ENCODE results near the gene POU2AF3. TPM values are rescaled to one million over a fixed set of nuclear protein-coding genes. Genes with fewer than 3 reads are reported as not detected.

Gene POU2AF3
- polyA plus RNA-seq, 1 donor (not counting 4 experiments of a cell fraction or from before 2014, with no cell fraction given): not detected

DNA sequence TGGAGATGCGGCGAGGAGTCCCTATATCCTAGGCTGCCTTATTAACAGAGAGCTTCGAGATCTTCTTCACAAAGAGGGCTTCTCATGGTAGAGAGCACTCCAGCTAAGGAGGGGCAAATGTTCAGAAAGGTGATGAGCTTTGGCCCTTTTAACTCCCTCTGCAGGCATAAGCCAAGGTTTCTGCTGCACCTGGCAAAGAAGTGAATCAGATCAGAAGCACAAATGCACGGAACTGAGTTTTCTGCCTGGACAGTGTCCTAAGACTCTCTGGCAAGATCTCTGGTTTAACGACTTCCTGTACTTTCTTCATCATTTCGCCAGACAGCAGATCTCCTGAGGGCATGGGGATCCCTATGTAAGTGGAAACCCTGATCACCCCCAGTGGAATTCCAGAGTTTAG lies 37.2 kb downstream of the POU2AF3 start:
- no peaks in the 10 kb centered on the region for H4K20me1 ChIP-seq (ENCODE audit: control insufficient read depth, extremely low read depth, insufficient read depth, low read length)
- no peak for TF ChIP-seq EZH2 (IDR thresholded peaks at IDR 0.05; ENCODE audit: low read length)
- TF ChIP-seq, protein P1, sequence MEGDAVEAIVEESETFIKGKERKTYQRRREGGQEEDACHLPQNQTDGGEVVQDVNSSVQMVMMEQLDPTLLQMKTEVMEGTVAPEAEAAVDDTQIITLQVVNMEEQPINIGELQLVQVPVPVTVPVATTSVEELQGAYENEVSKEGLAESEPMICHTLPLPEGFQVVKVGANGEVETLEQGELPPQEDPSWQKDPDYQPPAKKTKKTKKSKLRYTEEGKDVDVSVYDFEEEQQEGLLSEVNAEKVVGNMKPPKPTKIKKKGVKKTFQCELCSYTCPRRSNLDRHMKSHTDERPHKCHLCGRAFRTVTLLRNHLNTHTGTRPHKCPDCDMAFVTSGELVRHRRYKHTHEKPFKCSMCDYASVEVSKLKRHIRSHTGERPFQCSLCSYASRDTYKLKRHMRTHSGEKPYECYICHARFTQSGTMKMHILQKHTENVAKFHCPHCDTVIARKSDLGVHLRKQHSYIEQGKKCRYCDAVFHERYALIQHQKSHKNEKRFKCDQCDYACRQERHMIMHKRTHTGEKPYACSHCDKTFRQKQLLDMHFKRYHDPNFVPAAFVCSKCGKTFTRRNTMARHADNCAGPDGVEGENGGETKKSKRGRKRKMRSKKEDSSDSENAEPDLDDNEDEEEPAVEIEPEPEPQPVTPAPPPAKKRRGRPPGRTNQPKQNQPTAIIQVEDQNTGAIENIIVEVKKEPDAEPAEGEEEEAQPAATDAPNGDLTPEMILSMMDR (optimal IDR thresholded peaks at IDR 0.05 in 1 of 3, IDR thresholded peaks at IDR 0.05 in 1 of 3, conservative IDR thresholded peaks at IDR 0.05 in 1 of 3; ENCODE audit: extremely low read depth in 1 of 3, insufficient read depth in 2 of 3, low read length in 3 of 3): no peak
- H3K4me3 ChIP-seq (ENCODE audit: control insufficient read depth in 2 of 3, extremely low read depth in 1 of 3, insufficient read depth in 2 of 3, low read depth in 1 of 3, low read length in 3 of 3): no peak overlapping the region
- no peaks in the 10 kb centered on the region for H3K9me1 ChIP-seq (ENCODE audit: control insufficient read depth, extremely low read depth, insufficient read depth, low read length)
- no peaks in the 10 kb centered on the region for H3K9me3 ChIP-seq (ENCODE audit: control insufficient read depth, low read depth, low read length)
- H3K27ac ChIP-seq (ENCODE audit: control insufficient read depth, insufficient read depth, low read length): no peak overlapping the region
- dilution Hi-C loops (cut with MboI; ENCODE audit: extremely low pct_ligation_motif_present, low sequenced_read_pairs): no loop called here
- FAIRE-seq (no peak), DNase-seq (ENCODE audit: low read depth, low spot score) (no peak)
- no peak overlapping the region for H2AFZ ChIP-seq (ENCODE audit: control insufficient read depth, low read length)
- no peaks in the 10 kb centered on the region for H3K79me2 ChIP-seq (ENCODE audit: control insufficient read depth, insufficient read depth, low read length)
- H3K36me3 ChIP-seq (ENCODE audit: control insufficient read depth in 2 of 2, extremely low read depth in 1 of 2, insufficient read depth in 2 of 2, low read length in 2 of 2): no peaks in the 10 kb centered on the region
- H3K4me2 ChIP-seq (ENCODE audit: control insufficient read depth, extremely low read depth, insufficient read depth, low read depth, low read length): no peak overlapping the region
- H3K9ac ChIP-seq (ENCODE audit: control insufficient read depth, extremely low read depth, insufficient read depth, low read length): no peak overlapping the region
- H3K27me3 ChIP-seq (ENCODE audit: control insufficient read depth, extremely low read depth, insufficient read depth, low read length): peaks cover 3% of the 10 kb centered on the region
- H3K4me1 ChIP-seq (ENCODE audit: control insufficient read depth, extremely low read depth, insufficient read depth, low read length): peaks cover 8% of the 10 kb centered on the region

DNA sequence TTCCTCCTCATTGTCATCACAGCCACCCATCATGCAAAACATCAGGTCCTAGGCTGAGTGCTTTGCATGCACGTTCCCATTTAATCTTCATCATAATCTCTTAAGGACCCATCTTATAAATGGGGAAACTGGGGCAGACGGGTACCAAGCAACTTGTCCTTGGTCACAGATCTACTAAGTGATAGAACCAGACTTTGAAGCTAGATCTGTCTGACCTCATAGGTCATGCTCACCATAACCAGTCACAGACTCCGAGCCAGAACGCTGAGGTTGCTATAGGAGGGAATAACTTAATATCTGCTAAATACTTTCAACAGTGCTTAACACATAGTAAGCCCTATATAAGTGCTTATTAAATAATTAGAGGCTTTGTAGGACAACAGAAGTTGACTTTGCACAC lies 37.7 kb downstream of the POU2AF3 start:
- Histone ChIP-seq H3K4me1 (ENCODE audit: control insufficient read depth, extremely low read depth, insufficient read depth, low read length) (peaks cover 8% of the 10 kb centered on the region), H3K4me2 (ENCODE audit: control insufficient read depth, extremely low read depth, insufficient read depth, low read depth, low read length) (no peak overlapping the region)

More for the DNA sequence above, 37.7 kb downstream of the POU2AF3 start:
- no peaks in the 10 kb centered on the region for H3K9me1 ChIP-seq (ENCODE audit: control insufficient read depth, extremely low read depth, insufficient read depth, low read length)
- no peaks in the 10 kb centered on the region for H3K79me2 ChIP-seq (ENCODE audit: control insufficient read depth, insufficient read depth, low read length)
- dilution Hi-C loops (cut with MboI; ENCODE audit: extremely low pct_ligation_motif_present, low sequenced_read_pairs): no loop called here
- no peak overlapping the region for H3K27ac ChIP-seq (ENCODE audit: control insufficient read depth, insufficient read depth, low read length)
- no peak for DNase-seq (ENCODE audit: low read depth, low spot score)
- no peak overlapping the region for H3K4me3 ChIP-seq (ENCODE audit: control insufficient read depth in 2 of 3, extremely low read depth in 1 of 3, insufficient read depth in 2 of 3, low read depth in 1 of 3, low read length in 3 of 3)
- no peaks in the 10 kb centered on the region for H3K9me3 ChIP-seq (ENCODE audit: control insufficient read depth, low read depth, low read length)
- no peak overlapping the region for H3K9ac ChIP-seq (ENCODE audit: control insufficient read depth, extremely low read depth, insufficient read depth, low read length)
- no peak for FAIRE-seq
- no peaks in the 10 kb centered on the region for H3K36me3 ChIP-seq (ENCODE audit: control insufficient read depth in 2 of 2, extremely low read depth in 1 of 2, insufficient read depth in 2 of 2, low read length in 2 of 2)
- no peaks in the 10 kb centered on the region for H4K20me1 ChIP-seq (ENCODE audit: control insufficient read depth, extremely low read depth, insufficient read depth, low read length)
- peaks cover 3% of the 10 kb centered on the region for H3K27me3 ChIP-seq (ENCODE audit: control insufficient read depth, extremely low read depth, insufficient read depth, low read length)
- TF ChIP-seq EZH2 (IDR thresholded peaks at IDR 0.05; ENCODE audit: low read length): no peak
- TF ChIP-seq, protein P1 (optimal IDR thresholded peaks at IDR 0.05 in 1 of 3, IDR thresholded peaks at IDR 0.05 in 1 of 3, conservative IDR thresholded peaks at IDR 0.05 in 1 of 3; ENCODE audit: extremely low read depth in 1 of 3, insufficient read depth in 2 of 3, low read length in 3 of 3): no peak
- H2AFZ ChIP-seq (ENCODE audit: control insufficient read depth, low read length): no peak overlapping the region

Data from keratinocyte (primary cell).